DMS53 (cell line): ENCODE data around the gene SLC35F1.

ENCODE experiments used
- DNase-seq: peaks from one replicate; lab custom pipeline; 2025; lab: John Stamatoyannopoulos, UW

SLC35F1 gene

GRCh38 chr6:118197539-118197938, 290.5 kb downstream of the SLC35F1 start:
- no peak for DNase-seq

DNA sequence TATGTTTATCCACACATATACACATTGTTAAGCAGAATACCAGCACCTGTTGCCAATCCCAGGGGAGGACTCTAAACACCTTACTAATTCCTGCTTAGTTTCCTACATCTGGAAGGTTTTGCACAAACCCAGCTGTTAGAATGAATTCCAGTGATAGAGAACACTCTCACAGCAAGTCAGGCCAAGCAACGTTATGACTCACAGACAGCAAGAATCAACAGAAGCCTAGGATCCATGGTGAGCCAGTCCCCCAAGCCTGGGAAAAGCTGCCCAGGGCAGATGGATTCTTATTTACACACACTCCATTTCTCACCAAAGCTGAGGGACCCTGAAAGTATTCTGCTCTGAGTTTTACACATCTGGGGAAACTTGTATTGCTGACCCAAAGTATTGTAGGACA, 291.7 kb downstream of the SLC35F1 start:
- DNase-seq = peak; percentile 63

DNA sequence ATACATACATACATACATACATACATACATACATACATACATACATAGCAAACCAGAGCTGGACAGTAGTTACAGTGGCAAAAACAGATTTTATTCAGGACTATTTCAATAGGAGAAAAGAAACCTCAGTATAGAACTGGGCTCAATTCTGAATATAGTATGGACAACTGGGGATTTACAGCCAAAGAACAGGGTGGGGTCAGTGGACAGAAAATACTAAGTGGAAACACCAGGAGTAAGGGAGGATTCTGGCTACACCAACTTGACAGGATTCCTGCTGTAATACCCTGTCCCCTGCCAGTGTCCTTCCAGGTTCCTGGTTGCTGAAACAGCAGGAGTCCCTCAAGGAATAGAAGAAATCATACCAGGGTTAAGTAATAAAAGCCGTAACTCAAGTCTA, 293.1 kb downstream of the SLC35F1 start:
- DNase-seq = no peak

GRCh38 chr6:118202517-118202916, 295.5 kb downstream of the SLC35F1 start:
- no peak for DNase-seq

DNA sequence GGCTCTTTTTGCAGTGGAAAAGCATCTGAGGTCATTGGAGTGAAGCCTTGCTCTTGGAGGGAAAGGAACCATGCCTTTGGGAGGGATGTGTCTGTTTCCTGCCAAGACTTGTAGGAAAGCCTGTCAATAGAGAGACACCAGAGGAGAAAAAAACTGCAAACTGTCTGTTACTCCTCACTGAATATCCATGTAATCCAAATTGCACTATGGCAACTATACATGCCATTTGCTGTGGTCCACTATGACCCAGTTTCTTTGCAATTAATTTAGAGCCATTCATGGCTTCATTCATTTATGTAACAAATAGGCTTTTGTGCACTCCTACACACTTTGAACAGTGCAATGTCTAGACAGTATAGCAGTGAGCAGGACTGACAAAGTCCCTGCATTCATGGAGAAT, 296.5 kb downstream of the SLC35F1 start:
- DNase-seq = no peak

DNA sequence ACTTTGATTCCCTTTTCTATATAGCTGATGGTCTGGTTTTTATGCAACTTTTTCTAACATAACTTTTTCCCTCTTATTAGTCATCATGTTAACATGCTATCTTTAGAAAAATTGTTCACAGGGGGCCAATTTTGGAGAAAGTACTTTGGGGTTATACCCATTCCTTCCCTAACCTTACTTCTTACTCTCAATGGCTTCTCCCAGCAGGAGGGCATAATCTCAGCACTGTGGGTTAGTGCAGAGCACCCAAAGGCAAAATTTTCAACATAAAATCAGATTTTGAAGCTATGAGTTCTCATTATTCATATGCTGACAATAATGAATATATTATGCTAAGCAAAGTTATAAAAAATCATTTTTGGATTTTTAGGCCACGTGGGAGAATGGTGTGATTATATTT, 299.2 kb downstream of the SLC35F1 start:
- no peak for DNase-seq

GRCh38 chr6:118207947-118208346, 300.9 kb downstream of the SLC35F1 start:
- peak; percentile 50 for DNase-seq

DNA sequence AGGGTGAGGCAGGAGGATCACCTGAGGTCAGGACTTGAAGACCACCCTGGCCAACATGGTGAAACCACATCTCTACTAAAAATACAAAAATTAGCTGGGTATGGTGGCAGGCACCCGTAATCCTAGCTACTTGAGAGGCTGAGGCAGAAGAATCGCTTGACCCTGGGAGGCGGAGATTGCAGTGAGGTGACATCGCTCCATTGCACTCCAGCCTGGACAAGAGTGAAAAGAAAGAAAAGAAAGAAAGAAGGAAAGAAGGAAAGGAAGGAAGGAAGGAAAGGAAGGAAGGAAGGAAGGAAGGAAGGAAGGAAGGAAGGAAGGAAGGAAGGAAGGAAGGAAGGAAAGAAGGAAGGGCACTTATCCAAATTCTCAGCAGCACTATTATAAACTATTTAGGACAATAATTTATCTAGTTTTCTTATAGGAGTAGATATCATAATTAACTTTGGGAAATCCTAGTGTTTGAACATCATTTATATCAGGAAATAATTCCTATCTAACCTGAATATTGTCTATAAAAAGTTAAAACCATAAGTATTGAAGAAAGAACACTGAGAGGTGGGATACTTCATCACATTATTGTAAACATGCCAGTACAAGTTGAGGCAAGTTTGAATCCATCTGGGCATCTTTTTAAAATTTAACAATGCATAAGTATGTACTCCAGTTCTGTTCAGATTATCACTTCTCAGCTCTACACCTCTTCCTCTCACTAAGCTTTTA, 305.5 kb downstream of the SLC35F1 start:
- DNase-seq = no peak

GRCh38 chr6:118215269-118215668, 308.2 kb downstream of the SLC35F1 start:
- DNase-seq = no peak

DNA sequence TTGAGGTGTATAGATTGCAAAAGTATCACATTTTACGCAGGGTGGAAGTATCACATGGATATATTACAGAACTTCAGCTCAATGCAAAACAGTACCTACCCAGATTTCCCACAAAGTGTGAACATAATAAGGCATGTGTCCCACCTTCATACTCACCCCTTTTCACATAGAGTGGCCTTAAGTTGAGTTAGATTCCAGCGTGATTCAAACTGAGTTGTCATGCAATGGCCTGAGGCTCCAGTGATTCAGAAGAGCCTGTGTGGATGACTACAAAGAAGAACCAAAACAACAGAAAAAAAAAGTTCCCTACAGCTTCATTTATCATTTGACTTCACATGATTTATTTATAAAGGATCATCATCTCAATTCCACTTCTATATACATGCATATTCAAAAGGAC, 309.7 kb downstream of the SLC35F1 start:
- no peak for DNase-seq

- no peak for DNase-seq
These were observed 311.1 kb downstream of the SLC35F1 start for GRCh38 chr6:118218156-118218555.

DNA sequence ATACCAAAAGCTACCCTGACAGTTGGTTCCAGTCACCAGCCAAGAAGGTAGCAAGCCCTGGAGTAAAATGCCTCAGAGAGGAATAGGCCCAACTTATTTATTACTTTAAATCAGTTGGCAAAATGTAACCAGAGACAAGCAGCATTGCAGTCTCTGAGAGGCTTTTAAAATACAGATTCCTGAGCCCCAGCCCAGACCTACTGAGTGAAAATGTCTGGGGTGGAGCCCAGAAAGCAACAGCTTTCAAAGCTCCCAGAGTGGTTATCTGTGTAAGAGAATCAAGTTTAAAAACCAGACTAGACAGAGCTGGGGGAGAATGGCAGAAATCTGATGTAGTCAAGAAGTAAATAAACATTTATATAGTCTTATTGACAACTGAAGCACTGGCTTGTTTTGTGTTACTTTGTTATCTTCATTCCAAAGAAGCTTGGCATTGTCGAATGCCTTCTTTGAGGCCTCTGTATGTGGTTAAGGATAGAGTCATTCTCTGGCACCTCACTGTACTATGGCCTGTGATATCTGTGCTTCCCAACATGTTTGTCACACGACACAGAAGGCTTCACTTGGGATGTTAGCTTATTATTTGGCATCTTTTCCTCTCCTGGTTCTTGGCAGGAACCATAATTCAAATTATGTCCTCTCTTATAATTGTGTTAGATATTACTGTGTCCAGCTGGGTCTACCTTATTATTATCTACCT, 313.5 kb downstream of the SLC35F1 start:
- DNase-seq = no peak

- DNase-seq = no peak
These were observed 316.3 kb downstream of the SLC35F1 start for GRCh38 chr6:118223316-118223715.

DNA sequence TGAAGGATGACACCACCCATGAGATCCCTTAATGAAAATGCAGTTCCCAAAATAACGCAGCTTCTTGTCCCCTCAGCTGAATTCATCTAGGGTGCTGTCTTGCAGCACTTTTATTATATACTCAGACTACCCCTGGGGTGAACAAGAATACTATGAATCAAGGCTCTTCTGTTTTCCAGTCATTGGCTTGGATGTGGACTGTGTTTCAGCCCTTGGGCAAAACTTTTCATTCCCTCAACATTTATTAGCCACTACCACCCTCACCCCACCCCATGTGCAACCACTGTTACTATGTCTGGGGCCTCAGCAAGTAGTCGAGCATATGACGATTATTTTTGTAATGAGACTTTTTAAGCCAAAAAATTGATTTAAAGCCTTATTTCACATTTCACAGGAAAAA, 321.8 kb downstream of the SLC35F1 start:
- no peak for DNase-seq

DNA sequence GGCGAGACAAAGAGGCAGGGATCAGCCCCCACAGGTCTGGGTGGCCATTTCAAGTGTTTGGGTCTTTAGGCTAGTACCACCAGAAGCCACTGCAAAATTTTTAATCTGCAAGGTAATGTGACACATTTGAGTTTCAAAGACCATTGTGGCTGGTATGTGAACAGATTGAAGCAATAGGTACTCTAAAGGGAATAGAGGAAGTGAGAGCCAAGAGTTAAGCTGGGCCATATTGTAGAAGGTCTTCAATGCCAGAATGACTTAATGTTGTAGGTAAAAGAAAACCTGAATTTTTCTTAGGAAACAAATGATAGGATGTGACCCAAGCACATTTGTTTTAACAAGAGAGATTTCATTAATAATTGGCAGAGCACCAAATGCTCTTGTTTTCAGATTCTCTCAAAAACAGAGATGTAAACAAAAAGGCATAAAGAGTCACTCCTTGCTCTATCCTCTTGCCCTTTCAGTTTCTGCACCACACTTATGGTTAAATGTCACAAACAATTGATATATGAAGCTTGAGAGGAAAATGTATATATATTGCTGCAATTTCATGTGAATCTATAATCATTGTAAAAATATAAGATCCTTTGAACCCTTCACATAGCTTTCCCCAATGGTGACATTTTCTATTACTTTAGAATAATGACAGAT, 333.9 kb downstream of the SLC35F1 start:
- no peak for DNase-seq

DNA sequence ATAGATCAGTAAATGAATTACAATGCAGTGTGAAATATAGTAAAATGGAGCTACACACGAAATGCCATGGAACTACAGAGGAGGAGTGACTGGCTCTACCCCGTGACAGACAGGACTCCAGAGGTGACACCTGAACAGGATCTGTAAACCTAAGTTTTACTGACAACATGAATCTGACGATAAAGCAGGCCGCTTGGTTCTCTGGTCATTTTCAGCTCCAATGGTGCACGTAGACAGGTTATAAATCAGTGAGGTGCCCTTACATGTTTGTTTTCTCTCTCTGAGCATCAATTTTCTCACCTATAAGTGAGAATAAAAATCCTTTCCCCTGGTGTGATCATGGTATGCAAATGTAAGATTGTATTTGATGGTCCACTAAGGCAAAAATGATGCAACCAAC, 339.3 kb downstream of the SLC35F1 start:
- no peak for DNase-seq

DNA sequence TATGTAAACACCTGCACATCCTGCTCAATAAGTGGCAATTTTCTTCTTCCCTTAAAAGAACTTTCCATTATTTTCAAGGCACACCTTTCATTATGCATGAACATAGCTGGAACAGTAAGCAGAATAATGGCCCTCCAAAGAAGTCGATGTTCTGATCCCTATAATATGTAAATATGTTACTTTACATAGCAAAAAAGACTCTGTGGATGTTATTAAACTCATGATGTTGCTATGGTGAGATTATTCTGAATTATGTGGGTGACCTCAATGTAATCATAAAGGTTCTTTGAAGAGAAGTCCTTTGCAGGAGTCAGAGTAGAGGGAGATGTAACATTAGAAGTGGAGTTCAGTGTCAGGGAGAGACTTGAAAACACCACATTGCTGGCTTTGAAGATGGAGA, 341.1 kb downstream of the SLC35F1 start:
- no peak for DNase-seq

- DNase-seq = peak; percentile 7
These were observed 342.6 kb downstream of the SLC35F1 start for GRCh38 chr6:118249680-118250079.

- peak; percentile 33 for DNase-seq
These were observed 345.4 kb downstream of the SLC35F1 start for GRCh38 chr6:118252474-118252873.

GRCh38 chr6:118253741-118254140, 346.7 kb downstream of the SLC35F1 start:
- no peak for DNase-seq

- DNase-seq = no peak
These were observed 353.8 kb downstream of the SLC35F1 start for GRCh38 chr6:118260833-118261232.

- DNase-seq = peak; percentile 38
These were observed 356.9 kb downstream of the SLC35F1 start for GRCh38 chr6:118263921-118264486.

- no peak for DNase-seq
These were observed 362.6 kb downstream of the SLC35F1 start for GRCh38 chr6:118269659-118270058.
